Mucosa of rectum (tissue), 2 donors: ENCODE results near the gene PIEZO1.
"Not testable (repeated sequence)": the region's sequence is repeated elsewhere in the genome, so short reads cannot be mapped to it uniquely, and the experiment has no call there.

Experiments
- H3K27ac ChIP-seq, 2 donors: one replicate each; pipeline ENCODE4 v1.7.0; 2013; ENCODE audit warnings: inconsistent platforms in 2 of 2, low read depth in 2 of 2, low read length in 2 of 2
- H3K27me3 ChIP-seq, 2 donors: one replicate each; pipeline ENCODE4 v1.7.0; 2013; ENCODE audit warnings: low read length in 2 of 2; ENCODE audit not compliant: control insufficient read depth in 2 of 2, insufficient read depth in 2 of 2
- H3K36me3 ChIP-seq, 2 donors: one replicate each; pipeline ENCODE4 v1.7.0; 2013; ENCODE audit warnings: low read length in 2 of 2; ENCODE audit not compliant: control insufficient read depth in 2 of 2, insufficient read depth in 2 of 2
- H3K4me1 ChIP-seq, 2 donors: one replicate each; pipeline ENCODE4 v1.7.0; 2013; ENCODE audit warnings: low read length in 2 of 2, mild to moderate bottlenecking in 1 of 2; ENCODE audit not compliant: control insufficient read depth in 2 of 2, insufficient read depth in 2 of 2
- H3K4me3 ChIP-seq, 2 donors: one replicate each; pipeline ENCODE4 v1.7.0; 2013; ENCODE audit warnings: low read length in 2 of 2
- H3K9ac ChIP-seq, 2 donors: one replicate each; pipeline ENCODE4 v1.7.0; 2013; ENCODE audit warnings: low read length in 2 of 2, low read depth in 1 of 2, mild to moderate bottlenecking in 1 of 2
- H3K9me3 ChIP-seq, 2 donors: one replicate each; pipeline ENCODE4 v1.7.0; 2013; ENCODE audit warnings: low read length in 2 of 2; ENCODE audit not compliant: control insufficient read depth in 2 of 2
- donor health status: healthy.
- donor health status: Normal muscosa, but diverticular disease.

PIEZO1 gene

GRCh38 chr16:88790312-88791211, 5.5 kb upstream of the PIEZO1 start:
- peaks cover 0 to 9% of the 10 kb centered on the region in 2 donors for H3K4me1 ChIP-seq
- H3K27me3 ChIP-seq, result no peaks in the 10 kb centered on the region
- peak overlapping the region; percentile 14 to 58 for H3K27ac ChIP-seq

GRCh38 chr16:88789594-88789993, 4.6 kb upstream of the PIEZO1 start:
- Histone ChIP-seq H3K4me1 (peaks cover 0 to 10% of the 10 kb centered on the region in 2 donors), H3K9me3 (no peaks in the 10 kb centered on the region), H3K36me3 (no peaks in the 10 kb centered on the region), H3K9ac (no peak overlapping the region), H3K27me3 (no peaks in the 10 kb centered on the region), H3K27ac (no peak overlapping the region), H3K4me3 (no peak overlapping the region)

More at GRCh38 chr16:88790312-88791211, 5.5 kb upstream of the PIEZO1 start:
- Histone ChIP-seq H3K9ac (peak overlapping the region in 1 of 2 donors; percentile 24), H3K9me3 (no peaks in the 10 kb centered on the region), H3K4me3 (no peak overlapping the region), H3K36me3 (no peaks in the 10 kb centered on the region)

GRCh38 chr16:88788749-88789148, 3.7 kb upstream of the PIEZO1 start:
- not testable (repeated sequence) for H3K36me3 ChIP-seq, H3K27ac ChIP-seq, H3K27me3 ChIP-seq, H3K9ac ChIP-seq, H3K4me3 ChIP-seq, H3K9me3 ChIP-seq
- H3K4me1 ChIP-seq, result peaks cover 5 to 10% of the 10 kb centered on the region in 2 donors

- Histone ChIP-seq H3K4me3 (no peak overlapping the region), H3K36me3 (no peaks in the 10 kb centered on the region), H3K4me1 (peaks cover 10 to 18% of the 10 kb centered on the region in 2 donors), H3K27me3 (no peaks in the 10 kb centered on the region), H3K9me3 (no peaks in the 10 kb centered on the region), H3K27ac (no peak overlapping the region), H3K9ac (no peak overlapping the region)
Observed at GRCh38 chr16:88787579-88788314, 2.7 kb upstream of the PIEZO1 start.

- Histone ChIP-seq H3K27ac (peak overlapping the region; percentile 75 to 80), H3K36me3 (no peaks in the 10 kb centered on the region), H3K27me3 (no peaks in the 10 kb centered on the region), H3K9me3 (no peaks in the 10 kb centered on the region), H3K4me3 (peak overlapping the region; percentile 64 to 71), H3K4me1 (peaks cover 29 to 43% of the 10 kb centered on the region in 2 donors), H3K9ac (peak overlapping the region in 1 of 2 donors; percentile 75)
Observed at GRCh38 chr16:88784856-88785105, 239 bp downstream of the PIEZO1 start.

- Histone ChIP-seq H3K36me3 (no peaks in the 10 kb centered on the region), H3K4me1 (peaks cover 32 to 45% of the 10 kb centered on the region in 2 donors), H3K9me3 (no peaks in the 10 kb centered on the region), H3K4me3 (peak overlapping the region; percentile 64 to 71), H3K27me3 (no peaks in the 10 kb centered on the region), H3K9ac (peak overlapping the region; percentile 72 to 75), H3K27ac (peak overlapping the region; percentile 75 to 80)
Observed at GRCh38 chr16:88784074-88784855, 755 bp downstream of the PIEZO1 start.

GRCh38 chr16:88783391-88784073, 1.5 kb downstream of the PIEZO1 start:
- Histone ChIP-seq H3K4me3 (peak overlapping the region; percentile 64 to 71), H3K27me3 (no peaks in the 10 kb centered on the region), H3K36me3 (no peaks in the 10 kb centered on the region), H3K4me1 (peaks cover 32 to 45% of the 10 kb centered on the region in 2 donors), H3K9ac (peak overlapping the region; percentile 72 to 75), H3K27ac (peak overlapping the region; percentile 75 to 80), H3K9me3 (no peaks in the 10 kb centered on the region)

GRCh38 chr16:88782454-88783390, 2.3 kb downstream of the PIEZO1 start:
- H3K27me3 ChIP-seq, result no peaks in the 10 kb centered on the region
- no peak overlapping the region for H3K9ac ChIP-seq
- peaks cover 32 to 45% of the 10 kb centered on the region in 2 donors for H3K4me1 ChIP-seq
- H3K27ac ChIP-seq, result peak overlapping the region; percentile 50 to 80
- no peaks in the 10 kb centered on the region for H3K36me3 ChIP-seq
- H3K9me3 ChIP-seq, result no peaks in the 10 kb centered on the region
- H3K4me3 ChIP-seq, result peak overlapping the region in 1 of 2 donors; percentile 64
